HT1080 (cell line): ENCODE data around the gene CDC14C. TPM values are rescaled to one million over a fixed set of nuclear protein-coding genes. Genes with fewer than 3 reads are reported as not detected.

Experiments
- DNase-seq: peaks from one replicate; pipeline ENCODE4 v3.0.0-alpha.2; 2015; ENCODE audit warnings: low read depth
- total RNA-seq: library from RNA; depleted of rRNA; stranded (reverse); fragments of >200 nt; shearing (Covaris generic); gene quantifications from 2 replicates; pipeline ENCODE4 v1.2.3, GENCODE V29; 2014

The CDC14C gene
- total RNA-seq, 1 experiment from 2014 or later: not detected

GRCh38 chr7:48971173-48971572 lies 46.8 kb downstream of the CDC14C start:
- no peak for DNase-seq

DNA sequence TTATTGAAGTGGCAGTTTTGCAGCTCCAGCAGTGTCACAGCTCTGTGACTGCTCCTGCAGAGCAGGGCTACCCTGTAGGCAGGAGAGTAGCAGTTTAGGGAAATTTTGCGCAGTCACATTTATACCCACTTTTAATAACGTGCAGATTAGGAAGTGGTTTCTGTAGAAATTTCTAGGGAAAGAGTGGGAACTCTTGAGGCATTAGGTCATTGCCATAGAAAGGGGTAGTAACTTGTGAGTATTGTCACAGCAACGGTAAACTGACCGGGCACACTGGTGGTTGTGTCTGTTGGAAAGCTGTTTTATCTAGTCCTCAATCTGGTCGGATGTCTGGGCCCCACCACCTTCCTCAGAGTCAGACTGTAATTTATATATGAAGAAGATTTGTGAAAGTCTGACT lies 51.9 kb downstream of the CDC14C start:
- no peak for DNase-seq

DNA sequence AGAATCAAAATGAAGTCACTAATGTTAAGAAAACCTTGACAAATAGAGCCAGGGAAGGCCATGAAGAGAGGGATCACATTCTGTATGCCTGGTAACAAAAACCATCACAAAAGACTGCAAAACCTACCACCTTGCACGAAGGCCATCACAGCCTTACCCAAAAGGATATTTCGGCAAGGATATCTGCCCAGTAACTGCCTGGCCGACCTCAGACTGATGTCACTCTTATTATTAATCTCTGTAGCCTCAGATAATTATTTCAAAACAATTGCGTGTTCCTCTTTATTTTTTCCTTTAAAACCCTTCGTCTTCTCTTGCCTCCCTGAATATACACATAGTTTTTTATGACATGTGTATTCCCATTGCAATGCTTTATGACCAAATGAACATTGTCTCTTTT lies 52.5 kb downstream of the CDC14C start:
- DNase-seq: no peak
